H1 (cell line): ENCODE results near the gene MKNK2. TPM values are rescaled to one million over a fixed set of nuclear protein-coding genes. Genes with fewer than 3 reads are reported as not detected.

Experiments
- CTCF ChIA-PET: fragments of 300-600 bp; sonication (Branson Sonifier 250); formaldehyde crosslinking; loops from one replicate; lab custom pipeline; 2021; ENCODE audit not compliant: partially characterized antibody; lab: Charles Lee
- POLR2A ChIA-PET: fragments of 300-600 bp; sonication (Branson Sonifier 250); formaldehyde crosslinking; loops from one replicate; lab custom pipeline; 2021; ENCODE audit warnings: inconsistent platforms; ENCODE audit not compliant: partially characterized antibody; lab: Charles Lee
- DNase-seq, 2 experiments: peaks; one replicate each; pipeline versions ENCODE4 v3.0.0 to v3.0.0-alpha.2; 2010 to 2022; ENCODE audit warnings: low spot score in 2 of 2, low read depth in 1 of 2, mixed read lengths in 1 of 2
- FAIRE-seq: peaks from 2 replicates; lab custom pipeline; 2011; peaks lifted over from hg19 to GRCh38; lab: Jason Lieb, UNC
- H2AFZ ChIP-seq: 2 replicates; pipeline ENCODE4 v1.8.1; 2012; ENCODE audit warnings: low read length, inconsistent platforms
- H2AK5ac ChIP-seq: 2 replicates; pipeline ENCODE4 v1.6.1; 2013; ENCODE audit warnings: low read depth, low read length
- H2BK120ac ChIP-seq: replicated peaks from 2 replicates; pipeline ENCODE3; 2013; ENCODE audit warnings: low read depth, low read length, inconsistent platforms
- H2BK12ac ChIP-seq: 2 replicates; pipeline ENCODE4 v1.6.1; 2013; ENCODE audit warnings: low read depth, low read length
- H2BK15ac ChIP-seq: 2 replicates; pipeline ENCODE4 v1.6.1; 2013; ENCODE audit warnings: low read length
- H2BK20ac ChIP-seq: 2 replicates; pipeline ENCODE4 v1.6.1; 2013; ENCODE audit warnings: low read length
- H2BK5ac ChIP-seq: 2 replicates; pipeline ENCODE4 v1.6.1; 2013; ENCODE audit warnings: low read depth, low read length
- H3K14ac ChIP-seq: 2 replicates; pipeline ENCODE4 v1.6.1; 2013; ENCODE audit warnings: inconsistent platforms; ENCODE audit not compliant: insufficient read length
- H3K18ac ChIP-seq: 2 replicates; pipeline ENCODE4 v1.6.1; 2013; ENCODE audit warnings: low read length; ENCODE audit errors: extremely low read depth
- H3K23ac ChIP-seq: 2 replicates; pipeline ENCODE4 v1.6.1; 2013; ENCODE audit warnings: inconsistent platforms; ENCODE audit not compliant: insufficient read length
- H3K23me2 ChIP-seq: 2 replicates; pipeline ENCODE4 v1.6.1; 2013; ENCODE audit warnings: low read depth, low read length
- H3K27ac ChIP-seq: 2 replicates; pipeline ENCODE4 v1.6.1; 2011; ENCODE audit warnings: low read depth, low read length, inconsistent platforms
- H3K27me3 ChIP-seq, 4 experiments: replicated peaks in 1 of 4; 1 replicate in 1 of 4; 2 replicates in 3 of 4; pipeline versions ENCODE4 v1.6.1 to v1.8.1; 2011 to 2013; ENCODE audit warnings: low read length in 3 of 4, mild to moderate bottlenecking in 3 of 4, inconsistent platforms in 2 of 4, mixed read lengths in 2 of 4, moderate library complexity in 1 of 4; ENCODE audit not compliant: control insufficient read depth in 3 of 4, insufficient read depth in 3 of 4; ENCODE audit errors: extremely low read depth in 1 of 4
- H3K36me3 ChIP-seq, 4 experiments: 2 replicates each; pipeline versions ENCODE4 v1.6.1 to v1.8.1; 2011 to 2013; ENCODE audit warnings: mild to moderate bottlenecking in 4 of 4, low read length in 3 of 4, moderate library complexity in 2 of 4, control low read depth in 1 of 4, inconsistent platforms in 1 of 4; ENCODE audit not compliant: insufficient read depth in 4 of 4, control insufficient read depth in 2 of 4
- H3K4ac ChIP-seq: replicated peaks from 2 replicates; pipeline ENCODE3; 2013; ENCODE audit warnings: low read length, low read depth, mixed read lengths, inconsistent platforms; ENCODE audit not compliant: insufficient read length
- H3K4me1 ChIP-seq, 4 experiments: replicated peaks in 1 of 4; 1 replicate in 1 of 4; 2 replicates in 3 of 4; pipeline versions ENCODE4 v1.6.1 to v1.8.1; 2011 to 2013; ENCODE audit warnings: low read length in 3 of 4, inconsistent platforms in 2 of 4, mixed read lengths in 1 of 4; ENCODE audit not compliant: insufficient read depth in 4 of 4, control insufficient read depth in 3 of 4
- H3K4me2 ChIP-seq, 2 experiments: 2 replicates each; pipeline versions ENCODE4 v1.6.1 to v1.8.1; 2011 to 2013; ENCODE audit warnings: low read depth in 2 of 2, low read length in 2 of 2, control low read depth in 1 of 2, inconsistent platforms in 1 of 2, mild to moderate bottlenecking in 1 of 2; ENCODE audit not compliant: insufficient read depth in 1 of 2
- H3K4me3 ChIP-seq, 4 experiments: fragments of 200-600, 300-600 bp in 1 of 4; sonication (generic), shearing (Covaris generic), sonication (Bioruptor Twin) in 1 of 4; 2 replicates each; pipeline versions ENCODE4 v1.5.1 to v1.8.1; 2011 to 2016; ENCODE audit warnings: low read length in 4 of 4, low read depth in 3 of 4, control low read depth in 2 of 4, inconsistent platforms in 2 of 4, mild to moderate bottlenecking in 2 of 4, mixed read lengths in 1 of 4, moderate library complexity in 1 of 4; ENCODE audit not compliant: insufficient read depth in 2 of 4; ENCODE audit errors: extremely low read depth in 1 of 4
- H3K56ac ChIP-seq: replicated peaks from 2 replicates; pipeline ENCODE3; 2013; ENCODE audit warnings: low read depth, mild to moderate bottlenecking, mixed read lengths, low read length, inconsistent platforms; ENCODE audit not compliant: insufficient read length
- H3K79me1 ChIP-seq: 2 replicates; pipeline ENCODE4 v1.6.1; 2013; ENCODE audit warnings: low read depth, low read length, control low read depth
- H3K79me2 ChIP-seq, 2 experiments: 2 replicates each; pipeline versions ENCODE4 v1.6.1 to v1.8.1; 2012 to 2013; ENCODE audit warnings: low read length in 2 of 2, mild to moderate bottlenecking in 2 of 2, inconsistent platforms in 1 of 2; ENCODE audit not compliant: insufficient read depth in 2 of 2, control insufficient read depth in 1 of 2
- H3K9ac ChIP-seq, 4 experiments: replicated peaks in 1 of 4; 1 replicate in 1 of 4; 2 replicates in 3 of 4; pipeline versions ENCODE4 v1.6.1 to v1.8.1; 2011 to 2013; ENCODE audit warnings: low read depth in 3 of 4, low read length in 3 of 4, control low read depth in 2 of 4, mild to moderate bottlenecking in 2 of 4, moderate library complexity in 2 of 4, inconsistent platforms in 1 of 4; ENCODE audit errors: extremely low read depth in 1 of 4
- H3K9me3 ChIP-seq, 2 experiments: 2 replicates each; pipeline versions ENCODE4 v1.6.1 to v1.8.1; 2012 to 2013; ENCODE audit warnings: mild to moderate bottlenecking in 2 of 2, moderate library complexity in 2 of 2, control low read depth in 1 of 2, inconsistent platforms in 1 of 2, low read depth in 1 of 2, low read length in 1 of 2, mixed read lengths in 1 of 2; ENCODE audit not compliant: insufficient read depth in 2 of 2
- H4K20me1 ChIP-seq, 2 experiments: replicated peaks in 1 of 2; 2 replicates each; pipeline versions ENCODE3 to v1.8.1; 2011 to 2013; ENCODE audit warnings: inconsistent platforms in 2 of 2, low read length in 2 of 2, mild to moderate bottlenecking in 1 of 2; ENCODE audit not compliant: insufficient read depth in 2 of 2, control insufficient read depth in 1 of 2
- H4K5ac ChIP-seq: 2 replicates; pipeline ENCODE4 v1.6.1; 2013; ENCODE audit warnings: low read length, low read depth, mixed read lengths, inconsistent platforms; ENCODE audit not compliant: insufficient read length
- H4K8ac ChIP-seq: 2 replicates; pipeline ENCODE4 v1.8.0; 2013; ENCODE audit warnings: mild to moderate bottlenecking, moderate library complexity, low read length, inconsistent platforms; ENCODE audit not compliant: insufficient read depth; ENCODE audit errors: extremely low read depth
- H4K91ac ChIP-seq: replicated peaks from 2 replicates; pipeline ENCODE3; 2013; ENCODE audit warnings: low read length, mixed read lengths, inconsistent platforms; ENCODE audit not compliant: insufficient read length
- GABPA ChIP-seq: IDR thresholded peaks from 2 replicates; pipeline ENCODE4 v1.6.1; 2011; ENCODE audit warnings: mild to moderate bottlenecking, low read length, moderate library complexity, borderline replicate concordance; ENCODE audit not compliant: insufficient read depth
- MAFK ChIP-seq: IDR thresholded peaks from 2 replicates; pipeline ENCODE4 v1.6.1; 2012; ENCODE audit warnings: low read depth, mild to moderate bottlenecking, improper control_type of control experiment, low read length
- WGBS, 2 experiments: shearing (Covaris generic) in 1 of 2; methylation state at CpG; one replicate each; pipeline versions ENCODE4 v1.1.6 to v1.1.7; 2013 to 2015; ENCODE audit warnings: low lambda C conversion rate in 2 of 2, mixed read lengths in 2 of 2, inconsistent platforms in 1 of 2, low coverage in 1 of 2, missing lambda C conversion rate in 1 of 2; ENCODE audit not compliant: insufficient replicate concordance in 2 of 2, insufficient coverage in 1 of 2, insufficient read length in 1 of 2; ENCODE audit errors: extremely low coverage in 1 of 2, missing lambda C conversion rate in 1 of 2; 5-methylcytosine and 5-hydroxymethylcytosine counted together
- polyA plus RNA-seq, 7 experiments: library from polyadenylated mRNA; depleted of rRNA in 3 of 7; stranded (reverse) in 5 of 7; unstranded in 2 of 7; fragments of >200 nt in 5 of 7; fragments of 200-250 nt in 2 of 7; gene quantifications; 1 replicate in 5 of 7; 2 replicates in 1 of 7; 4 replicates in 1 of 7; pipeline versions ENCODE4 v1.2.1 to v1.2.3, GENCODE V29; 2011 to 2013; ENCODE audit warnings: missing spikeins in 2 of 7, mixed read lengths in 2 of 7
- total RNA-seq: library from RNA; stranded (reverse); fragmentation: NEBNext Ultra II Directional; extraction: Animal tissue kit (Norgen Biotek cat#: 25700); gene quantifications from 2 replicates; pipeline ENCODE4 v1.2.1, GENCODE V29; 2021

MKNK2 gene
- total and polyA plus RNA-seq, 2 of the 8 experiments (the other 6 are each of a cell fraction or from before 2014, with no cell fraction given), result 163 to 166 TPM

GRCh38 chr19:2081873-2082810 lies 31.1 kb upstream of the MKNK2 start:
- no peak overlapping the region for H3K14ac ChIP-seq
- no peak overlapping the region for H2AK5ac ChIP-seq
- no peak overlapping the region for H4K8ac ChIP-seq
- H2BK12ac ChIP-seq, result no peak overlapping the region
- no peak for FAIRE-seq
- no peaks in the 10 kb centered on the region; a peak in 1 of 8 replicates for H3K36me3 ChIP-seq
- no peak overlapping the region for H3K56ac ChIP-seq
- no peak for TF ChIP-seq GABPA
- no peak for TF ChIP-seq MAFK
- no peak overlapping the region for H3K27ac ChIP-seq
- H3K79me1 ChIP-seq, result no peaks in the 10 kb centered on the region
- ChIA-PET POLR2A (no interaction called here), CTCF (interaction anchor here (0.6 to 1.8 kb wide), 3 partner anchors 13 to 185 kb away, joined by 3 to 4 read pairs (median 3); no protein-coding TSS in a partner anchor)
- no peak overlapping the region for H2BK5ac ChIP-seq
- WGBS, 2 experiments, result 88% methylated on average over 30 of the region's 30 CpGs; no CpG with 5 or more reads in 1 of the 2 experiments
- H2BK20ac ChIP-seq, result no peak overlapping the region
- H3K18ac ChIP-seq, result no peak overlapping the region
- DNase-seq, result no peak
- no peaks in the 10 kb centered on the region for H3K23me2 ChIP-seq
- no peak overlapping the region for H2BK15ac ChIP-seq
- H3K4me1 ChIP-seq, result no peaks in the 10 kb centered on the region; a peak in 2 of 7 replicates
- H3K79me2 ChIP-seq, result no peaks in the 10 kb centered on the region
- H3K4me2 ChIP-seq, result no peak overlapping the region
- H3K4ac ChIP-seq, result no peak overlapping the region
- H3K27me3 ChIP-seq, result no peaks in the 10 kb centered on the region
- no peak overlapping the region for H3K4me3 ChIP-seq
- H2AFZ ChIP-seq, result no peak overlapping the region
- no peak overlapping the region for H3K9ac ChIP-seq
- no peak overlapping the region for H4K91ac ChIP-seq
- no peak overlapping the region for H4K5ac ChIP-seq
- no peaks in the 10 kb centered on the region for H4K20me1 ChIP-seq
- no peak overlapping the region for H3K23ac ChIP-seq
- H2BK120ac ChIP-seq, result no peak overlapping the region
- no peaks in the 10 kb centered on the region for H3K9me3 ChIP-seq
